Measurements from ENCODE around the gene UBP1. TPM values are rescaled to one million over a fixed set of nuclear protein-coding genes. Genes with fewer than 3 reads are reported as not detected.

UBP1 gene
- total and polyA plus RNA-seq, 9 of the 15 experiments (the other 6 are each of a cell fraction or from before 2014, with no cell fraction given), result 13.6 to 143 (median 79.6) TPM

DNA sequence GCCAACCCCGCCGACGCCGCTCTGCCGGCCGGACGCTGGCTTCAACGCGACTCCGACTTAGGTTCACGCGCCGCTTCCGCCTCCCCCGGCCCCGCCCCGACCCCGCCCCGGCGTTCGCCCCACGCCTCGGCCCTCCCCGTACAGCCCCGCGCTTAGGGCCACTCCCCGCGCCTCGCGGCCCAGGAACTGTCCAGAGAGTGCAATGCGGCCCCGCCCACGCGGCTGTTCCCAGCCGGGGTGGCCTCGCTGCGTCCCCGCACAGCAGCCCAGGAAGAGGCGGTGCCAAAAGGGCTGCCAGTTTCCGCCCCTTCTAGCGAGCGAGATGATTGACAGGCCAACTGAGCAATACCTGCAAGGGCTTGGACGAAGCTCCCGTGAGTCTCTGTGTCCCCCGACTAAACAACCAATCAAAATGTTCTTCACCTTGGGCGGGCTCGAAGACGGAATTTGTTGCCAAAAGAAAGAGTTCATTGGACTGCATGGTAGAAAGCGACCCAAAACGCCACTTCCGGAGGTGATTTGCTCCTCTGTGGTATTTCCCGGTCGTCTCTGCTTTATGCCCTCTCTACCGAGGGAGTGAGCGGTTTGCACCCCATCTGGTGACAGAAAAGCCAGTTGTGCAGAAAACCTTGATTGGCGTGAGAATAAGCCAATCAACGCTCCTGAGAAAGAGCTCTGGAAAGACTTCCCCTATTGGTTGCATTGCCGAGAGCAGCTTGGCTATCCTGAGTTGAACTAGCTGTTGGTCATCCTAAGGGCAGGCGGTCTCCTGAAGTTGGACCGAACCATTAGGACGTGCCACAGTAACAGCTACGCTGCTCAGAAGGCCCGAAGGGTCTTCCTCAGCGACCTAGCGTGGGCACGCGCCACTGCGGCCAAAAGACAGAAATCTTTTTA, at the start of gene UBP1 (continued):
- TF ChIP-seq, protein P1, sequence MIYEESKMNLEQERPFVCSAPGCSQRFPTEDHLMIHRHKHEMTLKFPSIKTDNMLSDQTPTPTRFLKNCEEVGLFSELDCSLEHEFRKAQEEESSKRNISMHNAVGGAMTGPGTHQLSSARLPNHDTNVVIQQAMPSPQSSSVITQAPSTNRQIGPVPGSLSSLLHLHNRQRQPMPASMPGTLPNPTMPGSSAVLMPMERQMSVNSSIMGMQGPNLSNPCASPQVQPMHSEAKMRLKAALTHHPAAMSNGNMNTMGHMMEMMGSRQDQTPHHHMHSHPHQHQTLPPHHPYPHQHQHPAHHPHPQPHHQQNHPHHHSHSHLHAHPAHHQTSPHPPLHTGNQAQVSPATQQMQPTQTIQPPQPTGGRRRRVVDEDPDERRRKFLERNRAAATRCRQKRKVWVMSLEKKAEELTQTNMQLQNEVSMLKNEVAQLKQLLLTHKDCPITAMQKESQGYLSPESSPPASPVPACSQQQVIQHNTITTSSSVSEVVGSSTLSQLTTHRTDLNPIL (CRISPR knock-in tag; IDR thresholded peaks at IDR 0.05), result no peak
- peak in 1 of 2 experiments; percentile 85; a peak in 2 of 4 replicates for TF ChIP-seq FOXA3 (CRISPR knock-in tag; conservative IDR thresholded peaks at IDR 0.05 in 1 of 2, IDR thresholded peaks at IDR 0.05 in 1 of 2)
- no peak for TF ChIP-seq ZSCAN29 (IDR thresholded peaks at IDR 0.05)
- no peak for TF ChIP-seq ZNF282 (CRISPR knock-in tag; IDR thresholded peaks at IDR 0.05)
- no peak for TF ChIP-seq PRMT5 (CRISPR knock-in tag; IDR thresholded peaks at IDR 0.05)
- no peak for TF ChIP-seq CEBPG (CRISPR knock-in tag; IDR thresholded peaks at IDR 0.05)
- no peak for TF ChIP-seq CEBPG (tag; conservative IDR thresholded peaks at IDR 0.05 in 1 of 2, IDR thresholded peaks at IDR 0.05 in 1 of 2)
- TF ChIP-seq, protein P2, sequence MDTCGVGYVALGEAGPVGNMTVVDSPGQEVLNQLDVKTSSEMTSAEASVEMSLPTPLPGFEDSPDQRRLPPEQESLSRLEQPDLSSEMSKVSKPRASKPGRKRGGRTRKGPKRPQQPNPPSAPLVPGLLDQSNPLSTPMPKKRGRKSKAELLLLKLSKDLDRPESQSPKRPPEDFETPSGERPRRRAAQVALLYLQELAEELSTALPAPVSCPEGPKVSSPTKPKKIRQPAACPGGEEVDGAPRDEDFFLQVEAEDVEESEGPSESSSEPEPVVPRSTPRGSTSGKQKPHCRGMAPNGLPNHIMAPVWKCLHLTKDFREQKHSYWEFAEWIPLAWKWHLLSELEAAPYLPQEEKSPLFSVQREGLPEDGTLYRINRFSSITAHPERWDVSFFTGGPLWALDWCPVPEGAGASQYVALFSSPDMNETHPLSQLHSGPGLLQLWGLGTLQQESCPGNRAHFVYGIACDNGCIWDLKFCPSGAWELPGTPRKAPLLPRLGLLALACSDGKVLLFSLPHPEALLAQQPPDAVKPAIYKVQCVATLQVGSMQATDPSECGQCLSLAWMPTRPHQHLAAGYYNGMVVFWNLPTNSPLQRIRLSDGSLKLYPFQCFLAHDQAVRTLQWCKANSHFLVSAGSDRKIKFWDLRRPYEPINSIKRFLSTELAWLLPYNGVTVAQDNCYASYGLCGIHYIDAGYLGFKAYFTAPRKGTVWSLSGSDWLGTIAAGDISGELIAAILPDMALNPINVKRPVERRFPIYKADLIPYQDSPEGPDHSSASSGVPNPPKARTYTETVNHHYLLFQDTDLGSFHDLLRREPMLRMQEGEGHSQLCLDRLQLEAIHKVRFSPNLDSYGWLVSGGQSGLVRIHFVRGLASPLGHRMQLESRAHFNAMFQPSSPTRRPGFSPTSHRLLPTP (IDR thresholded peaks at IDR 0.05; ENCODE audit: borderline replicate concordance, extremely low read depth, insufficient read length), result no peak
- no peak for TF ChIP-seq ETS2 (tag; IDR thresholded peaks at IDR 0.05; ENCODE audit: borderline replicate concordance, poor library complexity, severe bottlenecking)
- no peak for TF ChIP-seq SMAD3 (CRISPR knock-in tag; conservative IDR thresholded peaks at IDR 0.05)
- TF ChIP-seq NCOR1 (IDR thresholded peaks at IDR 0.05), result no peak
- TF ChIP-seq SRSF1 (IDR thresholded peaks at IDR 0.05; ENCODE audit: low read depth, low read length), result no peak
- TF ChIP-seq PPARD (CRISPR knock-in tag; IDR thresholded peaks at IDR 0.05), result no peak
- TF ChIP-seq, protein P3, sequence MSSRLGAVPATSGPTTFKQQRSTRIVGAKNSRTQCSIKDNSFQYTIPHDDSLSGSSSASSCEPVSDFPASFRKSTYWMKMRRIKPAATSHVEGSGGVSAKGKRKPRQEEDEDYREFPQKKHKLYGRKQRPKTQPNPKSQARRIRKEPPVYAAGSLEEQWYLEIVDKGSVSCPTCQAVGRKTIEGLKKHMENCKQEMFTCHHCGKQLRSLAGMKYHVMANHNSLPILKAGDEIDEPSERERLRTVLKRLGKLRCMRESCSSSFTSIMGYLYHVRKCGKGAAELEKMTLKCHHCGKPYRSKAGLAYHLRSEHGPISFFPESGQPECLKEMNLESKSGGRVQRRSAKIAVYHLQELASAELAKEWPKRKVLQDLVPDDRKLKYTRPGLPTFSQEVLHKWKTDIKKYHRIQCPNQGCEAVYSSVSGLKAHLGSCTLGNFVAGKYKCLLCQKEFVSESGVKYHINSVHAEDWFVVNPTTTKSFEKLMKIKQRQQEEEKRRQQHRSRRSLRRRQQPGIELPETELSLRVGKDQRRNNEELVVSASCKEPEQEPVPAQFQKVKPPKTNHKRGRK (tag; IDR thresholded peaks at IDR 0.05), result no peak
- TF ChIP-seq POLR2H (tag; IDR thresholded peaks at IDR 0.05; ENCODE audit: low read depth), result peak; percentile 96
- TF ChIP-seq GATAD2B (IDR thresholded peaks at IDR 0.05; ENCODE audit: borderline replicate concordance), result no peak
- TF ChIP-seq, protein P4, sequence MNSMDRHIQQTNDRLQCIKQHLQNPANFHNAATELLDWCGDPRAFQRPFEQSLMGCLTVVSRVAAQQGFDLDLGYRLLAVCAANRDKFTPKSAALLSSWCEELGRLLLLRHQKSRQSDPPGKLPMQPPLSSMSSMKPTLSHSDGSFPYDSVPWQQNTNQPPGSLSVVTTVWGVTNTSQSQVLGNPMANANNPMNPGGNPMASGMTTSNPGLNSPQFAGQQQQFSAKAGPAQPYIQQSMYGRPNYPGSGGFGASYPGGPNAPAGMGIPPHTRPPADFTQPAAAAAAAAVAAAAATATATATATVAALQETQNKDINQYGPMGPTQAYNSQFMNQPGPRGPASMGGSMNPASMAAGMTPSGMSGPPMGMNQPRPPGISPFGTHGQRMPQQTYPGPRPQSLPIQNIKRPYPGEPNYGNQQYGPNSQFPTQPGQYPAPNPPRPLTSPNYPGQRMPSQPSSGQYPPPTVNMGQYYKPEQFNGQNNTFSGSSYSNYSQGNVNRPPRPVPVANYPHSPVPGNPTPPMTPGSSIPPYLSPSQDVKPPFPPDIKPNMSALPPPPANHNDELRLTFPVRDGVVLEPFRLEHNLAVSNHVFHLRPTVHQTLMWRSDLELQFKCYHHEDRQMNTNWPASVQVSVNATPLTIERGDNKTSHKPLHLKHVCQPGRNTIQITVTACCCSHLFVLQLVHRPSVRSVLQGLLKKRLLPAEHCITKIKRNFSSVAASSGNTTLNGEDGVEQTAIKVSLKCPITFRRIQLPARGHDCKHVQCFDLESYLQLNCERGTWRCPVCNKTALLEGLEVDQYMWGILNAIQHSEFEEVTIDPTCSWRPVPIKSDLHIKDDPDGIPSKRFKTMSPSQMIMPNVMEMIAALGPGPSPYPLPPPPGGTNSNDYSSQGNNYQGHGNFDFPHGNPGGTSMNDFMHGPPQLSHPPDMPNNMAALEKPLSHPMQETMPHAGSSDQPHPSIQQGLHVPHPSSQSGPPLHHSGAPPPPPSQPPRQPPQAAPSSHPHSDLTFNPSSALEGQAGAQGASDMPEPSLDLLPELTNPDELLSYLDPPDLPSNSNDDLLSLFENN (IDR thresholded peaks at IDR 0.05; ENCODE audit: low read depth in 2 of 2, low read length in 2 of 2), result peak in 1 of 2 experiments; percentile 78; a peak in 1 of 4 replicates
